Measurements from ENCODE around the gene MCU.

Gene MCU

GRCh38 chr10:72812415-72812752, 120.4 kb downstream of the MCU start:
- TF ChIP-seq POLR2AphosphoS5 (IDR thresholded peaks at IDR 0.05; ENCODE audit: low read depth, low read length) (no peak), SIN3A (IDR thresholded peaks at IDR 0.05; ENCODE audit: borderline replicate concordance, insufficient read depth, low read length) (no peak), REST (IDR thresholded peaks at IDR 0.05; ENCODE audit: insufficient read depth in 1 of 2, low read depth in 2 of 2, low read length in 2 of 2) (no peak), FOXP2 (optimal IDR thresholded peaks at IDR 0.05; ENCODE audit: borderline replicate concordance, extremely low read depth, extremely low read length, insufficient read depth) (no peak), TAF1 (IDR thresholded peaks at IDR 0.05; ENCODE audit: borderline replicate concordance, insufficient read depth, low read length) (no peak)

GRCh38 chr10:72812753-72813430, 120.9 kb downstream of the MCU start:
- no peak for TF ChIP-seq REST (IDR thresholded peaks at IDR 0.05; ENCODE audit: insufficient read depth in 1 of 2, low read depth in 2 of 2, low read length in 2 of 2)

- no peak for TF ChIP-seq SIN3A (IDR thresholded peaks at IDR 0.05; ENCODE audit: borderline replicate concordance, insufficient read depth, low read length)
- TF ChIP-seq REST (IDR thresholded peaks at IDR 0.05; ENCODE audit: insufficient read depth in 1 of 2, low read depth in 2 of 2, low read length in 2 of 2) = no peak
Observed at GRCh38 chr10:72814099-72814790, 122.3 kb downstream of the MCU start.

- TF ChIP-seq REST (IDR thresholded peaks at IDR 0.05; ENCODE audit: insufficient read depth in 1 of 2, low read depth in 2 of 2, low read length in 2 of 2) = no peak
- TF ChIP-seq TAF1 (IDR thresholded peaks at IDR 0.05; ENCODE audit: borderline replicate concordance, insufficient read depth, low read length) = no peak
- no peak for TF ChIP-seq POLR2AphosphoS5 (IDR thresholded peaks at IDR 0.05; ENCODE audit: low read depth, low read length)
- no peak for TF ChIP-seq SIN3A (IDR thresholded peaks at IDR 0.05; ENCODE audit: borderline replicate concordance, insufficient read depth, low read length)
- TF ChIP-seq FOXP2 (optimal IDR thresholded peaks at IDR 0.05; ENCODE audit: borderline replicate concordance, extremely low read depth, extremely low read length, insufficient read depth) = no peak
Observed at GRCh38 chr10:72816565-72816964, 124.6 kb downstream of the MCU start.

GRCh38 chr10:72818076-72818475, 126.1 kb downstream of the MCU start:
- no peak for TF ChIP-seq SIN3A (IDR thresholded peaks at IDR 0.05; ENCODE audit: borderline replicate concordance, insufficient read depth, low read length)
- no peak for TF ChIP-seq REST (IDR thresholded peaks at IDR 0.05; ENCODE audit: insufficient read depth in 1 of 2, low read depth in 2 of 2, low read length in 2 of 2)
- TF ChIP-seq TAF1 (IDR thresholded peaks at IDR 0.05; ENCODE audit: borderline replicate concordance, insufficient read depth, low read length) = no peak
- no peak for TF ChIP-seq POLR2AphosphoS5 (IDR thresholded peaks at IDR 0.05; ENCODE audit: low read depth, low read length)
- no peak for TF ChIP-seq FOXP2 (optimal IDR thresholded peaks at IDR 0.05; ENCODE audit: borderline replicate concordance, extremely low read depth, extremely low read length, insufficient read depth)

Data from PFSK-1 (cell line).